ENCODE results near the gene PLEKHH3.
"Not testable (repeated sequence)": the region's sequence is repeated elsewhere in the genome, so short reads cannot be mapped to it uniquely, and the experiment has no call there.

Gene PLEKHH3

DNA sequence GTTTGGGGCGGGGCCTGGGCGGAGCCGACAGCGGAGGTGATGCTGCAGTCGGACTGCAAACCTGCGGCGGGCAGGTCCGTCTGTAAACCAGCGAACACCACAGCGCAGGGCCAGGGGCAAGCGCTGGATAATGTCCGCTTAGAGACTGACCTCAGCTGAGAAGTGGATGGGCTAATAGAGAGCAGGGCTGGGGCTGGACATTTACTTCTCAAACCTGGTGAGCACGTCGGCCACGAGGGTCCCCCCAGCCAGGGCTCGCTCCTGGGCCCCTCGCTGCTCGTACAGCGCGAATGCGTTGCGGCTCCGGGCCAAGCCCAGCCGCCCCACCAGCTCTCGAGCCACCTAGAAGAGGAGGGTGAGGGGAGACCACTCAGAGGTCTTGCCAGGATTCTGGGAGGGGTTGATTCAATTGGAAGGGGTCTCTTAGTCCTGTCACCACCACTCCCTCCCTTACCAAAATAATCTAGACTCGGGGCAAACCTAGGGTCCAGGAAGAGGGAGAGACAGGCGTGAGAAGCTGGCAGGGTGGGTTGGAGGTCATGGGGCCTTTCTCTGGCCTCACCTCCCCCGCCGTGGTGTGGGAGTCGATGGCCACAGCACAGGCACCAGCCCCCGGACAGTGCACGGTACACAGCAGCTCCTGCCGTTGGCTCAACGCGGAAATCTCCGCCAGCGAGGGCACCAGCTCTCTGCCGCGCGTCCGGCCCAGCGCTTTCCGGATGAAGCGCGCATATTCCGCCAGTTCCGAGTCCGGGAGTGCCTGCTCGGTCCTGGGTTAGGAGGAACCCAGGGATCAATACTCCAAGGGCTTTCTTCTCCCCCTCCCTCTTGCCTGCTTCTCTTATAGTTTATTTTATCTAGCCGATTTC is 5.8 kb downstream of the PLEKHH3 start:
- DNase-seq (ENCODE audit: low spot score), result no peak

DNA sequence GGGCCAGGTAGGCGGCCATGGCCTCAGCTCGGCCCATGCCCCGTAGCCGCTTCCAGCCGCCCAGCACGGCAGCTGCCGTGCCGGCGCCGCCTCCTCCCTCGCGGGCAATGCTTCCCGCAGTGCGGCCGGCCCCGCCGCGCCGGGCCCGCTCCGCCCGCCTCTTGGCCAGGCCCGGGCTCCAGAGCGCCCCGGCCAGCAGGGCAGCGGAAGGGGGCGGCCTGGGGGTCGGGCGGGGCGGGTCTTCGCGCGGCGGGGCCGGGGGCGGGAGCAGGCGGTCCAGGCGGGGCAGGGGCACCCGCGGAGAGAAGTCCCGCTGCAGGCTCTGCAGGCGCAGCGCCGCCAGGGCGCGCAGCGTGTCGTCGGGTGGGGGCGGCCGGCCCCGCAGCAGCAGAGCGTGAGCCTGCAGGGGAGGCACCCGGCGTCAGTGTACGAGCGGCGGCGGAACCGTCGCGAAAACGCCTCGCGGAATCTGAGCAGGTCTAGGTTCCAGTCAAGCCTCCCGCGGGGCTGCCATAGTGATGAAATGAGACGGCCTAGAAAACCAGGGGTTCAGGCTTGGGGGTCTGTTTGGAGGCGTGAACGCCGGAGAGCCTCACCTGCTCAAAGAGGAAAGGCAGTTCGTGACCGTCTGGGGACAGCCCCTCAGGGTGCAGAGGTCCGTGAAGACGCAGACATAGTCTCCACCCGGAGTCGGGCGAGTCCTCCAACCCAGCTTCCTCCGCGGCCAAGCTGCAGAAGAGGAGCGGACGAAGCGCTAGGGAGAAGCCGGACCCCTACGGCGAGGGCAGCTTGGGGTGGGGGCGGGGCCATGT is 6.6 kb downstream of the PLEKHH3 start:
- DNase-seq (ENCODE audit: low spot score), result no peak

DNA sequence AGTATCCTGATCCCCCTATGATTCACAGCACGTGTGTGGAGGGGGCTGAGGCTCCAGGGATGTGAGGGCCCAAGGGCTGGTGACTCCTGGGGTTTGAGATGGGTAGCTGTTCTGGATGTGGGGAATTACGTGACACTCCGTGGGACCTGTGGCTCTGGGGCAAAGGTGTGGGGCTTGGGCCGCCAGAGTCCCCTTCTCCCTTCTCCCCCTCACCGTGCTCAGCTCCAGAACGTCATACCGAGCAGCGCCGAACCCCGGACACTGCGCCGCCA is 7.2 kb downstream of the PLEKHH3 start:
- no peak for DNase-seq (ENCODE audit: low spot score)

DNA sequence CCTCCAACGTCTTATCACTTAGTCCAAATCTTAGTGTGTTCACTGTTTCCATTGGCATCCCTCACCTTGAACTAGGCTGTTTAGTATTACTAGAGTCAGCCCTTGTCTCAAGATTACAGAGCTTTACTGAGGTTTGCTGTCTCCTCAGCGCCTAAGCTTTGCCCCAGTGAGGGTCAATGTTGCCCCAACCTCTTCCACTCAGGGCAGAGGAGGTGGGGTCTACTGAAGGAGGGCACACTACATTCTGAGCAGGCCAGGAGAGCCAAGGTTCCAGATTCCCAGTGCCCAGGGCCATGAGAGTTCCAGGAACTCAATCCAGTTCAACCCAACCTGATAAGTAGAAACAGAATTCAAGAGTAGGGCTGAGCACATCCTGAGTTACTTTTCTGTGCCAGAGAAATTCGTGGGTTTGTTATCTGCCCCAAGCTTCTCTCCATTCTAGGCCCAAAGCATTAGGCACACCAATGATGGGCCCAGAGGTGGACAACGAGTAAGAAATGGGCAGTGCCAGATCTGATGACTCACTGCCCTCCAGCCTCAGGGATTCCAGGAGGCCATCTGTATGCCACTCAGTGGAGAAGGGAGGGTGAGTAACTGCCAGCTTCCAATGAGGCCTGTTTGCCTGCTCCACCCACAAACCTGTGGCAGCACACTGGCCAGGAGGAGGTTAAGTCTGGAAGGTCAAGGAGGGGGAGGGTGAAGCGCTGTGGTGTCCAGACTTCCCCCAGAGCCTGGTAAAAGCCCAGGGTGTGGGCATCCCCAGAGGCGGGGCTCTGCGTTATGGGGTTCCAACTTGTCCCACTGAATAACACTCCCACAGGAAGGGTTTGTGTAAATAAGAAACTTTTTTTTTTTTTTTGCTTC is 9.5 kb downstream of the PLEKHH3 start:
- DNase-seq (ENCODE audit: low spot score), result no peak

DNA sequence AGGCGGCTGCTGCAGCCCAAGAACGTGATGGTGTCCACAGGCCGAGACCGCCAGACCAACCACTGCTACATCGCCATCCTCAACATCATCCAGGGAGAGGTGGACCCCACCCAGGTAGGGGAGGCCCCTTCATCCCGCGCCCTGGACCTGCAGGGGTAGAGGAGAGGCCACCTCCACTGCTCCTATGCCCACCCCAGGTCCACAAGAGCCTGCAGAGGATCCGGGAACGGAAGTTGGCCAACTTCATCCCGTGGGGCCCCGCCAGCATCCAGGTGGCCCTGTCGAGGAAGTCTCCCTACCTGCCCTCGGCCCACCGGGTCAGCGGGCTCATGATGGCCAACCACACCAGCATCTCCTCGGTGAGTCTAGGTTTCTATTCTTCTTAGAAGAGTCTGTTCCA is 10.7 kb downstream of the PLEKHH3 start:
- DNase-seq (ENCODE audit: low spot score), result not testable (repeated sequence)

DNA sequence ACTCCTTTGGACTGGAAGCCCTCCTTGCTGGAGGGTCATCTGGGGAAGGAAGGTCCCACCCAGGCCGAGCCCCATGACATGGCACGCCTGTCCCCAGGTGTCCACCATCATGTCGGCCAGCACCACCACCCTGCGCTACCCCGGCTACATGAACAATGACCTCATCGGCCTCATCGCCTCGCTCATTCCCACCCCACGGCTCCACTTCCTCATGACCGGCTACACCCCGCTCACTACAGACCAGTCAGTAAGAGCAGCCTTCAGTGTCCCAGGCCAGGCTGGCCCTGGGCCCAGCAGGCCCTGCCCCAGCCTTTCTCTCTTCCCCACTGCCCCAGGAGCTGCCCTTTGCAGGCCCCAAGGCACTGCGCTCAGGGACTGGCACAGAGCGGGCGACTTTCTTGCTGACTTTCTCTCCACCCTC is 11.2 kb downstream of the PLEKHH3 start:
- no peak for DNase-seq (ENCODE audit: low spot score)

DNA sequence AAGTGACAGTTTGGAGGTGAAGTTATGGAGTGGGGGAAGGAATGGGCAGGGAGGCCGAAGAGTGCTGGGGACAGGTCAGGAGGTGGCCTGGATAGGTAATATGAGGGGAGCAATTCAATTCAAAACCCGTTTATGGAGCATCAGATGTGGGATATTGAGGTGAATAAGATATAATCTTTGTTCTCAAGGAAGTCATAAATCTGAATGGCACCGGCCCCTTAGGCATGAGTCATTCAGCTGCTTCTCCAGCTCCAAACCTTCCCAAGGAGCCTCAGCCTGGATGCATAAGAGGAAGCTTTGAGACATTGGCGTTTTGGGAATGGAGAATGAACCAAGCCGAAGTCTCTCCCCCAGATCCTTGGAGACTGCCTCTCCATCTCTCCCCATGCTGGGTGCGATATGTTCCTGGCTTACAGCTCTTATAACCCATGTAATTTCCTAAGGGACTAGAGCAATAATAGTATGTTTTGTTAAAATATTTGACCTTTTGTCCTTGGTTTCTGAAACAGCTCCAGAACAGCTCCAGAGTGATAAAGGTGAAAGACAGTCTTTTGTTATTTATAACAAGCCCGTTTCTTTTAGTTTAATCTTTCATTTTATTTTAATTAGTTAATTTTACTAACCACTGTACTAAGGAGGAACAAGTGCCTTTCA is 16.0 kb downstream of the PLEKHH3 start:
- no peak for DNase-seq (ENCODE audit: low spot score)

DNA sequence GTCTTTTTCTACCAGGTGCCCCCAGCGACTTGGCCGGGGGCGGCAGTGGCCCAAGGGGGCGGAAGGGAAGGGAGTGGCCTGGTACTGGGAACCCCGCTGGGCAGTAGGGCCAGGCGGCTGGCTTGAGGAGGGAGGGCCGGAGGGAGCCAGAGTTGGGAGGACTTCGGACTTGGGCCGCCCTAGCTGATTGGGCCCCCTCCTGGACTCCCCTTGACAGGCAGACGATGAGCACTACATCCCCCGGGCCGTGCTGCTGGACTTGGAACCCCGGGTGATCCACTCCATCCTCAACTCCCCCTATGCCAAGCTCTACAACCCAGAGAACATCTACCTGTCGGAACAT is 16.9 kb downstream of the PLEKHH3 start:
- not testable (repeated sequence) for DNase-seq (ENCODE audit: low spot score)

DNA sequence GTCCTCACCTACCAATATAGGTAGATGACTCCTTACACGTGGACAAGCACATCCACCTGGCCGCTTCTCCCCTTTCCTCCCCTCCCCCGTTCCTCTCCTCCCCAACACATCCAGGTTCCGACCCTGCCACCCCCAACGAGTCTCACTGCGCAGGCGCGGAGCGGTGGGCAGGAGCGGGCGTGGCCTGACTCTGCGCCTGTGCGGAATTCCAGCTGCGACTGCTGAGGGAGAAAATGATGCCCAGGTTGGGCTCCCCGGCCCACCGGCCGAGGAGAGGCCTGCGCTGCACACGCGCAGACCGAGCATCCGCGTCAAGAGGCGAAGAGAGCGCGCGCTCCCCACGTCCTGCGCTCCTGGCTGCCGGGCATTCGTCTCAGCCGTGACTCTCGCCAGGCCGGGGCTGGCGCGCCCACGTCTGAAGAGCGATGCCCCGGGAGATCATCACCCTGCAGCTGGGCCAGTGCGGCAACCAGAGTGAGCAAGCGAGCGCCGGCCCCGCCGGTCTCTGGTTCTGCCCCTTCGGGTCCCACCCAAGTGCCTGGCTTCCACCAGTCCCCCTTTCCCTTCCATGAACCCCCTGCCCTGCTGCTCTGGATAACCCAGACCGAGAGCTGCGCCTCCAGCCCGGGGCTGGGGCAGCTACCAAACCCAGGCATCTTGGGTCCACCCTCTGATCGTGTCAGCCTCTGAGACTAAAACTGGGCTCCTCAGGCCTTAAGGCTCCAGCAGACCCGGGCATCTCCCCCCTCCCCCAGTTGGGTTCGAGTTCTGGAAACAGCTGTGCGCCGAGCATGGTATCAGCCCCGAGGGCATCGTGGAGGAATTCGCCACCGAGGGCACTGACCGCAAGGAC is 17.5 kb downstream of the PLEKHH3 start, which contains the start of gene TUBG2:
TUBG2 (plus strand) TSS at position 206 of the 853 bp plus-strand sequence; CDS start at position 426, 220 bp downstream.
- peak; percentile 87 for DNase-seq (ENCODE audit: low spot score)

DNA sequence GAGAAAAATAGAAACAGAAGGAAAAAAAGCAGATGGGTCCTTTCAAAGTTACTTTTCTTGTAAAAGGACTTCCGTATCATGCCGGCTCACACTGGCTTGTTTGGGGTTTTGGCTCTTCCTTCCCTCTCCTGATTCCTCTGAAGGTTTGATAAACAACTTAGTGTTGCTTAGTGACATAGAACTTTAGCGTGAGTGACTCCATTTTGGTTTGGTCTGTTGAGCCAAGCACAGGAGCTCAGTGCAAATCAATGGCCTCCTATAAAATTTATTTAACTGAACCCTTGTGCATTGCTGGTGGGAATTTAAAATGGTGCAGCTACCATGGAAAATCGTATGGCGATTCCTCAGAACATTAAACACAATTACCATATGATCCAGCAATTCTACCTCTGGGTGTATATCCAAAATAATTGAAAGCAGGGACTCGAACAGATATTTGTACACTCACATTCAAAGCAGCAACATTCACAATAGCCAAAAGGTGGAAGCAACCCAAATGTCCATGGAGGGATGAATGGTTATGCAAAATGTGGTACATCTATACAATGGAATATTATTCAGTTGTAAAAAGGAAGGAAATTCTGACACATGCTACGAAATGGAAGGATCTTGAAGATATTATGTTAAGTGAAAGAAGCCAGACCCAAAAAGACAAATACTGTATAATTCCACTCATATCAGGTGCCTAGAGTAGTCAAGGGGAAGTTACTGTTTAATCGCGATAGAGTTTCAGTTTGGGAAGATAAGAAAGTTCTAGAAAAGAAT is 18.8 kb downstream of the PLEKHH3 start:
- no peak for DNase-seq (ENCODE audit: low spot score)

DNA sequence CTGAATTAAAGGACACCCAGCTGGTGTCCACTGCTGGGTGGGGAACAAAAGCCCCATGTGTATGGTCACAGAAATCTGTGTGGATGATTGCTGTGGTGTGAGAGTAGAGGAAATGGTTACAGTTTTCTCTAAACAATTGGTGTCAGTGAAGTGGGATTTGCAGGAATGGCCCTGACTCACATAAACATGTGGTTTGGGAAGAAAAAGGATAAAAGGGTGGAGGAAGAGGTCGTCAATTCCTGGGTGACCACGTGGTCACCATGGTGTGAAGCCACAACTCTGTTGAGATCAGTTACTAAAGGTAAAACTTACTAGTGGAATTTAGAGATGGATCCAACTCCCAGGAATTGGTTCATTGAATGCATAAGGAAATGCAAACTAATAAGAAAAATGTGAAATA is 21.3 kb downstream of the PLEKHH3 start:
- DNase-seq (ENCODE audit: low spot score), result no peak

DNA sequence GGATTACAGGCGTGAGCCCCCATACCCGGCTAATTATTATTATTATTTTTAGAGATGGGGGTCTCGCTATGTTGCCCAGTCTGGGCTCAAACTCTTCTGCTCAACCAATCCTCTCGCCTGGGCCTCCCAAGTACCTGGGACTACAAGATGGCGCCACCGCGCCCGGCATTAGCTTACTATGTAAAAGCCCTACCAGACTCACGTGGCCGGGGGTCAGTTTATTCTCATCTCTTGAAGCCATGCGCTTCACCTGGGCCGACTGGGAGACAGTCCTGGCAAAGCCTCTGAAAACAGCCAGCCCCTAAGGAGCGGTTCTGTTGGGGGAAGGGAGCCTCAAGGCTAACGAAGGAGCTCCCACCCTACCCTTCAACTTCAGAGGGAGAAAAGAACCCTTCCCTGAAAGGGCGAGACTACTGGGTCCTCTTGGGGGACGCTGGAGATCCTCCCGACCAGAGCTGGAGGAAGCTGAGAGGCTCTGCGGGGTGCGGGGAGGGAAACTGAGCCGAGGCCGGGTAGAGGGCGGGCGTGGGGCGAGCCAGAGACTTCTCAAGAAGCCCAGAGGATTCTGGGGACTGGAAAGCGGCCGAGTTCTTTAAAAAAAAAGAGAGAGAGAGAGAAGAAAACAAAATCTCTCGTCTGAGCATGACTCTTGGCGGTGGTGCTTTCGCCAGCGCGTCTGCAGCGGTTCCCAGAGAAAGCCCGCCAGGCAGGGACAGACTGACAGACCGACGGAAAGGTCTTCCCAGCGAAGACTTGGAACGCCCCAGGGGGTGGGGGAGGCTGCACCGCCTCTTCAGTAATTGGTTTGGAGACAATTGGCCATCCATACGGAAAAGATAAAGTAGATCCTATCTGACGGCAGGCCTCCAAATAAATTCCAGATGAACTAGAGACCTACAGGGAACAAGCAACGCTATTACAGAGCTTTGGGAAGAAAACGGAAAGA is 23.3 kb downstream of the PLEKHH3 start:
- DNase-seq (ENCODE audit: low spot score), result no peak

DNA sequence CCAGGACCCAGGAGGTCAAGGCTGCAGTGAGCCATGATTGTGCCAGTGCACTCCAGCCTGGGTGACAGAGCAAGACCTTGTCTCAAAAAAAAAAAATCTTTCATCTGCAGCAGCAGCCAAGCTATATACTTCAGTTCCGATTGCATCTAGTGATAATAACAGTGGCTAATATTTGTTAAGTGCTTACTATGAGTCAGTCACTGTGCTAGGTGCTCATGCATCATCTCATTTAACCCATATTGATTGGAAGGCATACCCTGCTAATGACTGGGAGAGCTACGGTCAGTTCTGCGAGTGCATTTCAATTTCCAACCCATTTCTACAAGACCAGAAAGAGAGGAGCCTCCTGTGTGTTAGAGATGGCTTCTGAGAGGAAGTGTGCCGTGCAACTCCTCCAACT is 25.4 kb downstream of the PLEKHH3 start:
- DNase-seq (ENCODE audit: low spot score), result no peak

DNA sequence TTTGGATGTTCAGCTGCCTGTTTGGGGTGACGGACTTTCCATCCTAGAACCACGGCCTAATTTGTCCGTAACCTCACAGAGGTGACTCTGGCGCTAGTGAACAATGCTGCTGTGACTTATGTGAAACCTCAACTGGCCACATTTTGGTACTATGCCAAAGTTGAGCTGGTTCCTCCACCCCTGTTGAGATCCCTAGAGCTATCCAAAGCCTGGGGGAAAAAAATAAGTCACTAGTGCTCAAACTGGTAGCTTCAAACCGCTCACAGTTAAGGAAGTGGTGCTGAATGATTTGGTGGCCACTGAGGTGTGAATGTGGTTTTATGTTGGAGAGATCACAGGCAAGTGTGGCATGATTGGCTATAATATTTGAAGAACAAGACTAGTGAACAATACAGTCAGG is 29.0 kb downstream of the PLEKHH3 start:
- no peak for DNase-seq (ENCODE audit: low spot score)

DNA sequence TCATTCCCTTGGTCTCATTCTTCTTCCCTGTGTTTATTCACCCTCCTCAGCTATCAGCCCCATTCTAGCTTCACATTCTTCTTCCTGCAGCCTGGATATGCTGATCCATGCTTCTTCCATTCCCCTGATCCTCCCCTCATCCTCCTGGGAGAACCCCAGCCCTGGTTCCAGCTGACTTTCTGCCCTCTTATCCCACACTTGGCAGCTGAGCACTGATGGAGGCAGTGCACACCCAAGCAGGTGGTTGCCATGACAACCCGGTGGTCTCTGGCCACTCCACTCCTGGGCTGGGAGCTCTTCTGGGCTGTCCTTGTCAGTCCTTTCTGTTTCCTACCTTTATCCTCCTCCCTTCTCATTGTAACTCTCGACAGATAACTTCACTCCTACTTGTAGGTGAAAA is 34.5 kb downstream of the PLEKHH3 start:
- DNase-seq (ENCODE audit: low spot score), result no peak

DNA sequence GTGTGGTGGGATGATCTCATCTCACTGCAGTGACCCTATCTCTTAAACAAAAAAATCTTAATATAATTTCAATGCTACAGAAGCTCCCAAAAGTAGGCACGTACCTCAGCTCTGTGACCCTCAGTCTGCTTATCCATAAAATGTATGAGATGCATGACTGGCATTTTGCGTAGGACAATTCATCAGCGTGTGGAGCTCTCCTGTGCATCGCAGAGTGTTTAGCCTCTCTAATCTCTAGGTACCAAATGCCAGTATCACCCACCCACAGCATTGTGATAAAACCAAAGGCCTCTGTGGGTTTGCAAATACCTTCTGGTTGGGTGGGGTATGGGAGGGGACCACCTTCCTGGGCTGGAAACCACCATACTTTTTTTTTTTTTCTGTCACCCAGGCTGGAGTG is 36.7 kb downstream of the PLEKHH3 start:
- DNase-seq (ENCODE audit: low spot score), result no peak

DNA sequence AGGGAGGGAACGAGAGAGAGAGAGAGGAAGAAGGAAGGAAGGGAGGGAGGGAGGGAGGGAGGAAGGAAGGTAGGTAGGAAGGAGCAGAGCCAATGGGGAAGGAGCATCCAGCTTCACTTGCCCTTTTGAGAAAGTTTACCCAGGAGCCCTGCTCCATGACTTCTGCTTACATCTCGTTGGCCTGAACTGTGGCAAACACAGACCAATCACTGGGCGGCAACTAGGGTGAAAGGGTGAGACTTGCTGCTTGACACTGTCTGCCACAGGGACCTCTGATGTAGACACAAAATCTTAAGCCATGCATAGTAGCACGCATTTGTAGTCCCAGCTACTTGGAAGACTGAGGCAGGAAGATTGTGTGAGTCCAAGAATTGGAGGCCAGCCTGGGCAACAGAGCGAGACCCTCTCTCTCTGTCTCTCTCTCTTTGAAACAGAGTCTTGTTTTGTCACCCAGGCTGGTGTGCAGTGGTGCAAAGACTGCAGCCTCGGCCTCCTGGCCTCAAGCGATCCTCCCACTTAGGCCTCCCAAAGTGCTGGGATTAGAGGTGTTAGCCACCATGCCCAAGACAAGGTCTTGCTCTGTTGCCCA is 37.2 kb downstream of the PLEKHH3 start:
- no peak for DNase-seq (ENCODE audit: low spot score)

DNA sequence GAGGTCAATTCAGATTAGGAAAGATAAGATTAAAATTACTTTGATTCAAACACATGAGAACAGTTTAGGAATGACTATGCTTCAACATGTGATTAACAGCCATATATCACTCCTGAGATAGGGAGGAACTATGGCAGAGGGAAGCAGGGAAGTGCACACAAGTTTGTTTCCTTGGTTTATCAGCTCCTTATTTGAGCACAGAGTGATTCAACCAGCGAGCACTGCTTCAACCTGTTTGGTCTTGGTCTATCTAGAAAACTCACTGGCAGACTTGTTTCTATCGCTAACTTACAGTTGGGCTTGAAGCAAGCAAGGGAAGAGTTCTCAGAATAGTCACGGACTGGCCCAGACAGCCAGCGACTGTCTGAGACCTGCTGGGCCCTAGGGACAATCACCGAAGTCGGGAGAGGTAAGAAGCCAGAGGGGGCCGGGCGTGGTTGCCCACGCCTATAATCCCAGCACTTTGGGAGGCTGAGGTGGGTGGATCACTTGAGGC is 43.8 kb downstream of the PLEKHH3 start:
- DNase-seq (ENCODE audit: low spot score), result no peak
